Measurements from ENCODE around the gene PTK7.
"Not testable (repeated sequence)": the region's sequence is repeated elsewhere in the genome, so short reads cannot be mapped to it uniquely, and the experiment has no call there.

PTK7 gene

DNA sequence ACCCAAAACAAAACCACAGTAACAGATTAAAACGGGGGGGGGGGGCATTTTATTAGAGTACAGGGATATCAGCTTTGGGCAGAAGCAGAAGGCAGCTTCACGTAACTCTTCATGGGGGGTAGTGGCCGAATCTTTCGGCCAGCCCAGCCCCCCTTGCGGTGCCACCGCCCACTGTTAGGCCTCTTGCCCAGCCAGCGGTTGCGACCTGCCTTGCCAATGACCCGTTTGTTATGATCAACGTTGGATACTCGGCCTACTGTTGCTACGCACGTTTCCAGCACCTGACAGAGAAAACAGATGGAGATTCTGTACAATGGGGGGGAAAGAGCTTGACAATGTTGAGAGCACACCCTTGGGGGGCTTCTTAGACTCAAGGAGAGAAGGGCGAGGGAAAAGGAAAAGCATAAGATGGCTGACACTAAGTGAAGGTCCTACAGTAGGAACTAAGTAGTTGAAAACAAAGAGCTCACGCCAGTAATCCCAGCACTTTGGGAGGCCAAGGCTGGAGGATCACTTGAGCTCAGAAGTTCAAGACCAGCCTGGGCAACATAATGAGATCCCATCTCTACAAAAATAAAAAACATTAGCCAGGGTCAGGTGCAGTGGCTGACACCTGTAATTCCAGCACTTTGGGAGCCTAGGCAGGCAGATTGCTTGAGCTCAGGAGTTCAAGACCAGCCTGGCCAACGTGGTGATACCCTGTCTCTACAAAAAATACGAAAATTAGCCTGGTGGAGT, 21.7 kb upstream of the PTK7 start:
- no peak for DNase-seq

DNA sequence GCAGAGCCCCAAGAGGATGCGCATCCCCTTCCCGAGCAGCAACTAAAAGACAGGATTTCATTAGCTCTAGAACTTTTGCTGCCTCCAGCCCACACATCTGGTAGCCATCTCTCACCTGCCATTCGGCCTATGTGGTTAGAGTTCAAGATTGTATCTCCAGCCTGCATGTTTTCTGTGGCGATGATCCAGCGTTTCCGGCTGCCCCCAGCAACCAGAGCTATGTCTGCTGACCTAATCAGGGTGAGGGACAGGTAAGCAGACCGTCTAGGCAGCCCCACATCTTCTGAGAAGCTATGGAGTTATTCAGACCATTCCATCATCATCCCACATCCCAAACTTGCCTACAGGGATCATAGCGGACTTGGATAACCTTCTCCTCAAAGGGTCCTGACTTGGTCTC, 20.1 kb upstream of the PTK7 start:
- no peak for DNase-seq

DNA sequence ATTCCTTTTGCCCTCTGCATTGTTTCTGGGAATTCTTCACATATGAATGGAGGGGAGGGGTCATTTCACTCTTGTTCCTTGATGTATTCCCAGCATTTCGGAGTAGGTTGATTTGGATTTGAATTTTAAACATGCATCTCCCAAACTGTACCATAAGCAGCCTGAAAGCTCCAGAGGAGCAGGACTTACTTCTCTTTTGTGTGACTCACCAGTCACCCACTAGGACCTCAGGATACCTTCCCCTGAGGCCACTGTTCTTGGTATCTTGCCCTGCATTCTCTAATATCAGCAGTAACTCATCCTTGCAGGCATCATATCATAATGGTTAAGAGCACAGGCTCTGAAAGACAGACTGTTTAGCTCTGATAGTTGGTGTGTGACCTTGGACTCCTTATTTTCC, 17.6 kb upstream of the PTK7 start:
- no peak for DNase-seq

DNA sequence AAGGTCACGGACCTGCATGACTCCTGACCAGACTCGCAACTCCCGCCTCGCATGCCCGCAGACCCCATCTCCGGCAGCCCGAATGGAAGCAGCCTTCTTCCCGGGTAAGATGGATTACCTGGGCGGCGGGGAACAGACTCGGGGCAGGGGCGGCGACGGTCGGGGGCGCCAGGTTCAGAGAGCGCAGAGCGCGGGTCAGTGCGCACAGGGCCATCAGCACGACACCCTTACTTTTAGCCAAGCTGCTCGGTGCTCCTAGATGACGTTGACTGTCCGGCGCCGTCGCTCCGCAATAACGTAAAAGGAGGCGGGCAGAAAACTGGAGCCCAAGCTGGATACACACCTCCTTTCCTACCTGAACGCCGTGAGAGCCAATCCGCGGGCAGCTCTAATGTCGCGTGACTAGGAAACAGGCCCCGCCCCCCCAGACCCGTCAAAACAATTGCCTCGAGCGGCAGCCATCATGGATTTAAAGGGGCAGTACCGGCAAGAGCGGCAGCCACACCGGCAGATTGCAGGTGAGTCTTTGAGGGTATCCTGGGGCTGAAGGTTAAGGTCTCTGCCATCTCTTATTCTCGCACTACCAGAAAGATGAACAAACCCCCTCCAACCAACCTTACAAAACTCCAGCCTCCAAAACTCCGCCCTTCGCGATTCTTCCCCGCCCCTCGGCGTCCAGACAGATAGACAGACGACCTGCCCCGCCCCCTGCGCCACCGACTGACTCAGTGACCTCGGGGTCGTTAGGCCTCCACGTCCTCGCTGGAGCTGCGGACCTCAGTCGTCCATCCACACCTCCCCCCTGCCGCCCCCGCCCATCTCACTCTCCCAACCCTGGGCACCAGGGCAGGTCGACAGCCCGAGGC, 16.7 kb upstream of the PTK7 start, which contains the start of the genes KLC4 and MRPL2:
Gene KLC4, plus strand, starts transcription at position 464 of the 866 bp plus-strand sequence. CDS start 1,705 bp downstream, outside the sequence.
Gene MRPL2, minus strand, starts transcription at position 267 of the 866 bp plus-strand sequence. Its CDS starts 53 bp downstream, at position 214.
- peak; percentile 99 for DNase-seq

DNA sequence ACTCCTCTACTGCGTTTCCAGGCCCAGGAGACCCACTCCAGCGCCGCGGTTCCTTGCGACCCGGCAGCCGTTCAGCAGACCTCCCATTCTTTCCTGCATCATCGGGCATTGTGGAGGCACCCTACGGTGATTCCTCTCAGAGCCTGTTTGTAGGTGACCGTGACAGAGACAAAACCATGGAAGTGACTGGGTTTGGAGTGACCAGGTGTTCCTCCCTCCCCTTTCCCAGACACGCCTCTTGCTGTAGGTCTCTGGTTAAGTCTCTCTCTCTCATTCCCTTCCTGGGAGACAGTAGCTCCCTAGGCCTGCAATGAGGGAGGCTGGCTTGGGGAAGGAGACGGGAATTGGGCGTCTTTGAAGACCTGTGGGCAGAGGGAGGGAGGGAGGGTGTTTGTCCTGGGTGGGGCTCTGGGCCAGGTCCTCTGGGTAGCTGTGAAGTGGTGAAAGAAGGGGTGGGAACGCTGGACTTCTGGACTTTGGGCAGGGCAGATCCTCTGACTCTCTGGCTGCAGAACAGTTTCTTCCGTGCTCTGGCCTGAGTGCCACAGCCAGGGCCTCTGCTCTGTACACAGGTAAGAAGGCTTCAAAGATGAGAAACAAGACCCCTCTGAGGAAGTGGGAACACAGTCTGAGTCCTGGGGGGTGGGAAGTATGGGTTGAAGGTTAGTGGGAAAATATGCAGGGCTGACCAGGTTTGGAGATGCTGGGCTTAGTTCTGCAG, 15.9 kb upstream of the PTK7 start:
- DNase-seq = no peak

DNA sequence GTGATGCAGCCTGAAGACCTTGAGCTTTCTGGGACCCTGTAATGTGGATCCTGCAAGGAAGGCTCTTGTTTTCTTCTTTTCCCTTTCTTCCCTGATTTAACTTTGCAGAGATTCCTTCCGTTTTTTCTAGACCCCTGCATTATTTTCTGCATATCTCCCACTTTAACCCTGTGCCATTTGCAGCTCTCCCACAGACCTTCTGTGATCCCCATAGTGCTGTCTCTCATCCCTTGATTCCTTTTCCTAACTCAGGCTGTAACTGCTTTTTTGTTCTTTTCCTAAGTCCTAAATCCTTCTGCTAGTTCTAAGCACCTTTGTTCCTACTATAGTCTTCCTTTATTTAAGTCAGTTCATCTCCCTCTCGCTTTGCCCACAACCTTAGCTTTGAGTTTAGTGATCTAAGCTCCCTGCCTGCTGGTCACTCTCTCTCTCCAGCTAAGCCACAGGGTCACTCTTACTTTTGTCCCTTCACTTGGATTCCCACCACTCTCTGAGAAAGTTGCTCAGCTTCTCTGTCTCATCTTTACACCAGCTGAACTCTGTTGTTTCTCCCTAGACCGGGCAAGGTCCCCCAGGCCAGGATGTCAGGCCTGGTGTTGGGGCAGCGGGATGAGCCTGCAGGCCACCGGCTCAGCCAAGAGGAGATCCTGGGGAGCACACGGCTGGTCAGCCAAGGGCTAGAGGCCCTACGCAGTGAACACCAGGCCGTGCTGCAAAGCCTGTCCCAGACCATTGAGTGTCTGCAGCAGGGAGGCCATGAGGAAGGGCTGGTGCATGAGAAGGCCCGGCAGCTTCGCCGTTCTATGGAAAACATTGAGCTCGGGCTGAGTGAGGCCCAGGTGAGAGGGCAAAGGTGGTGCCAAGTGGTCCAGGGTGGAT, 15.1 kb upstream of the PTK7 start:
- DNase-seq = no peak

DNA sequence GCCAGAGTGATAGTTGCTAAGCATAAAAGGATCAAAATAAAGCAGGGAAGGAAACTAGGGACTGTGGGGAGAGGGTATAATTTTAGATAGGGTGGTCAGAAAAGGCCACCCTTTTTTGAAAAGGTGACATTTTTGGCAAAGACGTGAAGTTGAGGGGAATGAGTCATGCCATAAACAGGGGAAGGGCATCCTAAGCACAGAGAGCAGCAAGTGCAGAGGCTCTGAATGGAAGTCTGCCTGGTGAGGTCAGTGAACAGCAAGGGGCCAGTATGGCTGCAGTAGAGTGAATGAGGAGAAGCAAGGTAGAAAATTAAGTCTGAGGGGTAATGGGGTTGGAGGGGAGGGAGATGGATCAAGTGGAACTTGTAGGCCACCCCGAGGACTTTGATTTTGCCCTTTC, 14.3 kb upstream of the PTK7 start:
- no peak for DNase-seq

DNA sequence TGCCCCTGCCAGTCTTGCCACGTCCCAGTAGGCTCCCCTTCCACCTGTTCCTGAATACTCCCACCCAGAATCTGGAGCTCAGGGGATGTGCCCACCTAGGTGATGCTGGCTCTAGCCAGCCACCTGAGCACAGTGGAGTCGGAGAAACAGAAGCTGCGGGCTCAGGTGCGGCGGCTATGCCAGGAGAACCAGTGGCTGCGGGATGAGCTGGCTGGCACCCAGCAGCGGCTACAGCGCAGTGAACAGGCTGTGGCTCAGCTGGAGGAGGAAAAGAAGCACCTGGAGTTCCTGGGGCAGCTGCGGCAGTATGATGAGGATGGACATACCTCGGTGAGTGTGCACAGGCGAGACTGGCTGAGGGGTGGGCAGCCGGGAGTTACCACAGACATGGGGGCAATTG, 13.3 kb upstream of the PTK7 start:
- DNase-seq = no peak

DNA sequence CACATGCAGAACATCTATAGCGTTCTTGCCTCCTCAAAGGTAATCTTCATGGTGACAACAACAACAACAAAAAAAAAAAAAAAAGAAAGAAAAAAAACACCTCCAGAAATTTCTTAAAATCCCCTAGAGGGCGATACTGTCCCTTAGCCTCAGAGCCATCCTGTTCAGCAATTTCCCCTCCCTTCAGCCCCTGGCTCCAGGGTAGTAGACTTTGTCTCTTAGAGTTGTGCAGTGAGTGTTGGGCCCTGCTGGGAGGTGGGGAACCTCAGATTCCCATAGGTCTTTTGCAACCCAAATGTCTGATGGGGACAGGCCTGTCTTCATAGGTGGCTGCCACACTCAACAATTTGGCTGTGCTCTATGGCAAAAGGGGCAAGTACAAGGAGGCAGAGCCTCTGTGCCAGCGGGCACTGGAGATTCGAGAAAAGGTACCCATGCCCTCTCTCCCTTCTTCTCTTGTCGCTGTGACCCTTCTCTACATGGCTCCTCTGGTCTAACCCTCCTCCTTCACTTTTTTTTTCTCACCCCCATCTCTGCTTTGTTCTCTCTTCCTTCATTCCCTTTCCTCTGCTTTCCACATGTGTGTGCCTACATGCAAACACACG, 6.0 kb upstream of the PTK7 start:
- DNase-seq = peak; percentile 46

DNA sequence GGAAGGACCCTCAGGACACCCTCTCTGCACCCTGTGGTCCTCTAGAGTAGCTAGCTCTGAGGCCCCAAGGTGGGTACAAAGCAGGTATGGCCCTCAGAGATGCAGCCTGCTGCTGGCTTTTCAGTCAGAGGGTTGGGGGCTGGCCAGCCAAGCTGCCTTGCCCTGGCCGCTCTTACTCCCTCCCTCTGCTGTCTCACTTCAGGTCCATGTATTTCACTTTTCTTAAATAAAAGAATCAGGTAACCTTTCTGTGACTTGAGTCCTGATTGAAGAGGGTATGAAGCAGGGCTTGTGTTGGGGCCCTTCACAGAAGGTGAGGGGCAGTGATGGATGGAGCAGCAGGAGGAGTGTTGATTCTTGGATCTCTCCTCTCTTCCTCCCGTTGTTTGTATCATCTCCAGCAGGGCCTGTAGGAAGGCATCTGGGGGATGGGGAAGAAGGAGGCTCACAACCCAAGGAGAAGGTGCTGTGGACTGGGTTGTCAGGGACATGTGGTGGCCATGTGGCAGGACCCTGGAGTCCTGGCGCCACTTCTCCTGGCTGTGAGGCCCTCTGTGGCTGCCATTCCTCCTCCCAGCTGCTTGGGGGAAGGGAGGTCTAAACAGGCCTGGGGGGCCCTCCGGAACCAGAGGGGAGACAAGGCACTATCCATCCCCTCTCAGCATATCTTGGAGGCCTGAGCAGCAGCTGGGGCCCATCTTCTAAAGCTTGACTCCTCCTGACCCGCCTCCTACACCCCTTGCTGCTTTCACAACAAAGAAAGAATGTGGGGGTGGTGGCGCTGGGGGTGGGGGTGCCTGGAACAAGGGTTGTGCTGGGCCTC, 1.1 kb upstream of the PTK7 start:
- no peak for DNase-seq

DNA sequence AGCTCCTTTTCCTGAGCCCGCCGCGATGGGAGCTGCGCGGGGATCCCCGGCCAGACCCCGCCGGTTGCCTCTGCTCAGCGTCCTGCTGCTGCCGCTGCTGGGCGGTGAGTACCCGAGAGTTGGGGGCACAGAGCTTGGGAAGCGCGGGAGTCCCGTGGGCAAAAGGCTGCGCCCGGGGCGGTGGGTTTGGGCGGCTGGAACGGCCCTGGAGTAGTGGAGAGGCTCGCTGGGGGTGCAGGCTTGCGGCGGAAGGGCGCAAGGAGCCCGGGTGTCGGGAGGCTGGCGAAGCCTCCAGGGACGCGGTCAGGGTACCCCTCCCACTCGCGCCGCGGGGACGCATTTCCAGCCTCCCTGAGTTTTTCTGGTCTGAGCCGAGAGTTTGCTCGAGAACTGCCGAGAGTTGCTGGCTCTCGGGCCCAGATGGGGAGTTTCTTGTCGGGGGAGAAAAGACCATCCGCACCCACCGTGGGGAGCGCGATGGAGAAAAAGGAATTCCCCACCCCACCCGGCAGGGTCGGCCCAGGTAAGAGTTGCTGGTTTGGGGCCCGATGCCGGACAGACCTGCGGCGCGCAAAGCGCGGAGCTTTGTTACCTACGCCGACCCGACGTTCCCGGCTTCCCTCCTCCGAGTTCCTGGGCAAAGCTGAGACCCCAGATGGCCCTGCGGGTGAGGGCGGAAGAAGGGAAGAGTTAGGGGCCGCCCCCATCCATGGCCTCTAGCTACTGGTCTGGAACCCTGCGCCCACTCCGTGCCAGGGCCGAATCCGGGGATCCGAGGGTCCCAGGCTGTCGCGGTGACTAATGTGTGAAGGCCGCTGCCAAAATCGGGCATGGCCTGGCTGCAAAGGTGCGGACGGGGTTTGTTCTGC, 584 bp downstream of the PTK7 start:
- no peak for DNase-seq

DNA sequence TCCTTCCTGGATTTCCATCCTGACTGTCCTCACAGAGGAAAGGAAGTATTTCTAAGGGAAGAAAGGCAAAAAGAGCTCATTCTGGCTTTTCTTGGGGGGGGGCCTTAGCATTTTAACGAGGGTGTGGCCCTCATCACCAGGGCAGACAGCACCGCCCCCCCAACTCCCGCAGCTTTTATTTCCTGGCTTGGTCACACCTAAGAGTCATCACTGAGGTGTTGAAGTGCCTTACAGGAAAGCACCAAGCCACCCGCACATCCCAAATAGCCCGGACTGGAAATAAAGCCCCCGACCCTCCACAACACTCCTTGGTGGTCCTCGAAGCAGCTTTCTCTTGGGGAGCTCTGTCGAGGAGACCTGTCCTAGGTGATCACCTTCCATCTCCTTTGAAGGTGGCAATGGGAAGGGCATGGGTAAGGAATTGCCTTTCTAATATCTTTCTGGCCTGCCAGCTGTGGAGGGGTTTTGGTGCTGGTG, 1.3 kb downstream of the PTK7 start:
- DNase-seq = no peak

DNA sequence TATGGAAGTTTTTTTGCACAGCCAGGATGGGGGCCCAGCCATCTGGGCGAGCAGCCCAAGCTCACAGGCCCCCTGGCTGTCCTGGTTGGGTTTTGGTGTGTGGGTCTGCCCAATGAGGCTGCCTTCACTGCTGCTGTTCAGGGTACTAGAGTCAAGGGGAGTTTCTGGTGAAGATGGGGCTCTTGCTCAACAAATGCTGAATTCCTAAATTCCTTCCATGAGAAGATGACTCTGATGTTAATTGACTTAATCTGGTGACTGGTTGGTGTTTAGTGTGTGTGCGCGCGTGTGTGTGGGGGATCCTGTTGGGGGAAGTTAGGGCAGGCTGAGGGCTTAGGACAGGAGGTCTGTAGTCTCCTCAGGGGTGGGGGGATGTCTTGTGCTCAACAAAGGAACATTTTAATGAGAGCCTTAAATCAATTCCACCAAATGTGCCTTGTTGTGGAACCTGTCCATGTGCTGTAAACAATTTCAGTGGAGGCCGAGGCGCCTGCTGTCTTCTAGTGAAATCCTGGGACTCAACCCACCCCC, 1.9 kb downstream of the PTK7 start:
- DNase-seq = no peak

DNA sequence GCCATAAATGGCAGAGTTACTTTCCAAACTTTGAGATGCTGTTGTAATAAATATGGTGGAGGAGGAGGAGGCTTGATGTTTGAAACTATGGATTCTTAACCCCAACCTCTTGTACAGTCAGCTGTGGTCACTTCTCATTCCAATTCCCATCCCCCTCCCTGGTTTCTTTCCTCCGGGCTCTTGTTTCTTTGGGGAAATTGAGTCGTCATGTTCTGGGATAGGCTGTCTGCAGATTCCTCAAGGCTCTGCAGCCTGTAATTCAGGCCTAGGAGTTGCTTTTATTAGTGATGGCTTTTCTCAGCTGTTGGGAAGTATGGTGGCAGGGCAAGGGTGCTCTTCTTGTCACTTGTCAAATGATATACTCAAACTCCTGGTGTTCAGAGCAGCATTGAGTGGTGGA, 2.6 kb downstream of the PTK7 start:
- no peak for DNase-seq

DNA sequence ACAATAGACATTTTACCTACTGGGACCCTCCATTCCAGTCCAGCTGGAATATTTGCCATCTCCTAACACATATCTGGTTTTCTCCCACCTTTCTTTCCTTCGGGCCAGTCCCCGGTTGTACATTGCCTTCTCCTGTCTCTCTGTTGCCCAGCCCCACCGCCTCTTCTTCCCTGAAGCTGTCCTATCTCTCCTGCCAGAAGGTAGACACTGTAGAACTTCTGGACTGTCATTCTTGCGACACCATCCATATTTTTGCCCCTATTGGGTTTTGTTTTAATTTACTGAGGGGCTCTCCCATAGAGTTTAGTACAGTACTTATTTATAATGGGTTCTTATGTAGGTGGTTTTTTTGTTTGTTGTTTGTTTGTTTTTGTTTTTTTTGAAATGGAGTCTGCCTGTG, 4.9 kb downstream of the PTK7 start:
- no peak for DNase-seq

DNA sequence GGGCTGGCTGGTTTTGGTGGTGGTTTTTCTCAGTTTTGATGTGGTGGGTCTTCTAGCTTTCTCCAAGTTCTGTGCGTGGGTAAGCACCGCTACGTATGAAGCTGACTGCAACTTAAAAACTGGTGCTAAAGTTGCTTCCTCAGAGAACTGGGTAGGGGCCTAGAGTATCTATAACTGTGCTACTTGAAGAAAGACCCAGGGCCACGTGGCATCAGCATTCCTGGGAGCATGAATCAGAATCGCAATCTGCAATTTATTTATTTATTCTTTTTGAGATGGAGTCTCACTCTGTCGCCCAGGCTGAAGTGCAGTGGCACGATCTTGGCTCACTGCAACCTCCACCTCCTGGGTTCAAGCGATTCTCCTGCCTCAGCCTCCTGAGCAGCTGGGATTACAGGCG, 5.8 kb downstream of the PTK7 start:
- DNase-seq = not testable (repeated sequence)

DNA sequence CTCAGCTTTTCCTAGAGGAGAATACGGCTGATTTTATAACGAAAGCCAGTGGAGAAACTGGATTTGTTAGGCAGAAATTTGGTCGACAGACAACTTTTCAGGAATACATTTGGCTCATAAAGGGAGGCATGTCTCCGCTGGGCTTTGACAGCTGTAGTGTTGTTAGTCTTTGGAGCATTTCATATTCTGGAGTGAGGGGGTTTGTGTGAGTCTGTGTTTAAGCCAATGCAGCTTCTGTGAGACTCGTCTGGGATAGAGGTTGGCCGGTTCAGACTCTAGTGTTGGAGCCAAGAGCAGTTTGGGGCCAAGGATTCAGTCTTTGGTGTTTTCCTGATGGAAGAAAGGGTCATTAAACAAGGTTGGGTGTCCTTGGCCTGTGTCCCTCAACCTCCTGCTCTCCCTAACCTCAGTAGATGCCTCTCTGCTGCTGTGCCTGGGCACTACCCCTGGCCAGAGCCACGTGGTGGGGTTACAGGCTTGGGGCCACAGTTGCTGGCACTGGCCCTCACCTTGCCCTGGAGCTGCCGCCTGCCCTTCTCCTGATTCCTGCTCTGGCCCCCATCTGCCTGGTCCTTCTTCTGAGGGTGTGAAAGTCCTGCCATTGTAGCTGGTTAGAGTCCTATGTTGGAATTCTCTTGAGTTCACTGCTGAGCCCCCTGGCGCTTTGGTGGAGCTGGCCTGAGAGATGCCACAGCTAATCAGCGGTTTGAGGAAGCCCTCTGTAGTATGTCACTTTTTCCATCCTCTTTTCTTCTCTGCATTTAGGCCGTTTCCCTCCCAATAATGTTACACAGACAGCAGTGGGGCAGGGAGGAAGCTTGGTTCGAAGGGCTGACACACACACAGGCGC, 6.9 kb downstream of the PTK7 start:
- DNase-seq = no peak

DNA sequence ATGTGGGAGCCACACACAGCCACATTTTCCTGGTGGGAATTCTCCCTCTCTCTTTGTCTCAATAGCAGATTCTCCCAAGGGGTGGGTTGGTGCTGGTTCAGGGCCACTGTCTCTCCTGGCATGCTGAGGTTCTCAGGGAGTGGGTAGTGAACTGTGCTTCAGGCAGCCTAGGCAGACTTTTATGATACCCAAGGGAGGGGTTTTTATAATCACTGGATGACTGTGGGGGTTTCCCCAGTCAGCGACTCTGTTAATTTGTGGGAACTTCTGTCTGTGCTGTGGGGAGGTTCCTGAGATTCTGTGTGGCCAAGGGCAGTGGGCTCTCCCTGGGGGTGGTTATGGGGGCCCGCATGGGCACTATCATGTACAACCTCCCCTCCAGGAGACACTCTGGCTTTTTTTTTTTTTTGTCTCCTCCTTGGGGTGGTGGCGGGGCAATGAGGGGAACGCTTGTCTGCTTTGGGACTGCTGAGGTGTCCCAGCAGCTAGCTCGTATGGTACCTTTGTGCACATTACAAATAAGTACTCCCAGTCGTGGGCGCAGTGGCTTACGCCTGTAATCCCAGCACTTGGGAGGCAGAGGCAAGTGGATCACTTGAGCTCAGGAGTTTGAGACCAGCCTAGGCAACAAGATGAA, 10.0 kb downstream of the PTK7 start:
- DNase-seq = no peak

Data from RPMI8226 (cell line).